ENCODE measurements around the gene OR9Q1.
"Not testable (repeated sequence)": the region's sequence is repeated elsewhere in the genome, so short reads cannot be mapped to it uniquely, and the experiment has no call there.

The OR9Q1 gene

GRCh38 chr11:58023435-58023931 is at the start of gene OR9Q1:
TSS of gene OR9Q1 (plus strand) at chr11:58023881. CDS start at chr11:58179445, 155,564 bp downstream.
- DNase-seq = no peak

- no peak for DNase-seq
Measured at GRCh38 chr11:57974132-57974531, 49.5 kb upstream of the OR9Q1 start.

- DNase-seq = no peak
Measured at GRCh38 chr11:57974848-57975601, 48.7 kb upstream of the OR9Q1 start.

- DNase-seq = no peak
Measured at GRCh38 chr11:57977709-57978108, 46.0 kb upstream of the OR9Q1 start.

- DNase-seq = no peak
Measured at GRCh38 chr11:57978686-57979531, 44.8 kb upstream of the OR9Q1 start.

GRCh38 chr11:57979532-57980079 is 44.1 kb upstream of the OR9Q1 start:
- no peak for DNase-seq

- no peak for DNase-seq
Measured at GRCh38 chr11:57980201-57980600, 43.5 kb upstream of the OR9Q1 start.

GRCh38 chr11:57981536-57981935 is 42.1 kb upstream of the OR9Q1 start:
- DNase-seq = no peak

- no peak for DNase-seq
Measured at GRCh38 chr11:57982776-57983175, 40.9 kb upstream of the OR9Q1 start.

GRCh38 chr11:57983191-57983590 is 40.5 kb upstream of the OR9Q1 start:
- no peak for DNase-seq

GRCh38 chr11:57999523-57999922 is 24.2 kb upstream of the OR9Q1 start:
- not testable (repeated sequence) for DNase-seq

GRCh38 chr11:58000021-58000420 is 23.7 kb upstream of the OR9Q1 start:
- DNase-seq = not testable (repeated sequence)

GRCh38 chr11:58000699-58001098 is 23.0 kb upstream of the OR9Q1 start:
- DNase-seq = no peak

GRCh38 chr11:58003036-58003435 is 20.6 kb upstream of the OR9Q1 start:
- no peak for DNase-seq

- no peak for DNase-seq
Measured at GRCh38 chr11:58003591-58003990, 20.1 kb upstream of the OR9Q1 start.

GRCh38 chr11:58004664-58005063 is 19.0 kb upstream of the OR9Q1 start:
- no peak for DNase-seq

- no peak for DNase-seq
Measured at GRCh38 chr11:58006940-58007339, 16.7 kb upstream of the OR9Q1 start.

GRCh38 chr11:58011771-58012170 is 11.9 kb upstream of the OR9Q1 start:
- no peak for DNase-seq

- DNase-seq = no peak
Measured at GRCh38 chr11:58024601-58025091, 965 bp downstream of the OR9Q1 start.

GRCh38 chr11:58027341-58027740 is 3.7 kb downstream of the OR9Q1 start:
- no peak for DNase-seq

- DNase-seq = no peak
Measured at GRCh38 chr11:58028687-58029411, 5.2 kb downstream of the OR9Q1 start.

- DNase-seq = no peak
Measured at GRCh38 chr11:58030653-58031052, 7.0 kb downstream of the OR9Q1 start, which contains the start of gene OR6Q1. TSS of gene OR6Q1 (plus strand) at chr11:58030953. CDS start at chr11:58030953, 0 bp downstream.

GRCh38 chr11:58034471-58034870 is 10.8 kb downstream of the OR9Q1 start:
- DNase-seq = no peak
